ENCODE measurements around the gene RNF208.

RNF208 gene

GRCh38 chr9:137191691-137192447 lies 30.2 kb downstream of the RNF208 start:
- no peak for DNase-seq (ENCODE audit: low spot score)

- no peak for DNase-seq (ENCODE audit: low spot score)
Observed at GRCh38 chr9:137191245-137191644, 30.8 kb downstream of the RNF208 start.

- no peak for DNase-seq (ENCODE audit: low spot score)
Observed at GRCh38 chr9:137190315-137190856, 31.7 kb downstream of the RNF208 start.

DNA sequence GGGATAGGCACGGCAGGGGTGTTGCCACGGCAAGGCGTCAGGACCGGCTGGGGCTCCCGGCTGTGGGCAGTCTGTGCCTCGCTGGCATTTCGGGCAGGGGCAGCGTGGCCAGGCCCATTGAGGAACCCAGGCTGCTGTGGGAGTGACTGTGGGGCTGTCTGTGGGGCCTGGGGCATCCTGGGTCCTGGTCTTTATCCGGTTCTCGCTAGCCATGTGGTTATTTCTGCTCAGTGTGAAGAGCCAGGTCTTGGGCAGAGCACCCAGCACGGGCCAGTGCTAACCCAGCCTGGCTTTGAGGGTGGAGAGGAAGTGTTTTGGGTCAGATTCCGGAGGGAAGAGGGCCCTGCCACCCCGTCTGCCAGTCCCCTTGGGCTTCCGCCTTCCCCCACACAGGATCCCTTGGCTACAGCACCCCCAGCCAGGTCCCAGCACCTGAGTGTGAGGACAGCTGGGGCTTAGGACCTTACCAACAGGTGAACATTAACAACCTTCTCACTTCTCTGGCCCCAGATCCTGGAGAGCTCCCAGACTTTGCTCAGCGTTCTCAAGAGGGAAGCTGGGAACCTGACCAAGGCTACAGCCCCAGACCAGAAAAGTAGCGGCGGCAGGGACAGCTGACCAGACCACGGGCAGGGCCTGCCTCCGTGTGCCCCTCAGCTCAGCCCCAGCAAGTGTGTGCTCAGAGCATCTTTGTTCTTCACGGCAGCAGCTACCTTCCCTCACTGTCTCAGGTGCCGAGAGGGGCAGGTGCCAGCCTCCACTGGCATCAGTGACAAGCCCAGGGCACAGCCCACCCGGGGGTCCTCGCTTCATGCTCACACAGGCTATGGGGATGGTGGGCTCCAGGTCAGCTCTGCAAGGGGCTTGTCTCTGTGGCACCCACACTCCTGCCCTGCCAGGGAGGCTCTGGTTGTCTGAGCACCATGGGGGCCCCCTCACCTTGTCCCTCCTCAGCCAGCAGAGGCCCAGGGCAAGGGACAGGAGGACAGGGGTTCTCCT lies 32.4 kb downstream of the RNF208 start:
- DNase-seq (ENCODE audit: low spot score), result no peak

DNA sequence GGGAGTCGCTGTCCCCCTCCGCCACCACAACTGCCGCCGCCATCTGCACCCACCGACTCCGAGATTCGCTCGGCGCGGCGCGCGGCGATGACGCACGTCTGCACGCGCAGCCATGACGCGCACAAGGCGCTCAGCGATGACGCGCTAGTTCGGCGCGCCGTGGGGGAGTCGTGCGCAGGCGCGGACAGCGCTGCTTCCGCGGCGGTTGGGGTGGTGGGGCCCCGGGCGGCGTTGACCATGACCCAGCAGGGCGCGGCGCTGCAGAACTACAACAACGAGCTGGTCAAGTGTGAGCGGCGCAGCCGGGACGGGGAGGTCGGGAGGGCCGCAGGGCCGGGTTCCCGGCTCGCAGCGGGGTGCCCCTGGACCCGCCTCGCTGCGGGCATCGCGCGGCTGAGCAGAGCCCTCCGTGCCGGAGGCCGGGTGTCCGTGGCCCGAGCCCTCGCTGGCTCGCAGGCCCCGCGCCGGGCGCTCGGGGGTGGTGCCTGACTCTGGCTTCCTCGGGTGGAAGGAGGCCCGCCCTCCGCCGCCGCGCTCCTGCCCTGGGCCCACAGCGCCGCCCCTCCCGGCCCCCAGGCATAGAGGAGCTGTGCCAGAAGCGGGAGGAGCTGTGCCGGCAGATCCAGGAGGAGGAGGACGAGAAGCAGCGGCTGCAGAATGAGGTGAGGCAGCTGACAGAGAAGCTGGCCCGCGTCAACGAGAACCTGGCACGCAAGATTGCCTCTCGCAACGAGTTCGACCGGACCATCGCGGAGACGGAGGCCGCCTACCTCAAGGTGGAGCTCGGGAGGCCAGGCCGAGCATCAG lies 33.3 kb downstream of the RNF208 start, which contains the start of the genes ANAPC2 and SSNA1:
ANAPC2 (minus strand) TSS at position 71 of the 807 bp plus-strand sequence; CDS start at position 43, 28 bp downstream.
SSNA1 (plus strand) TSS at position 187 of the 807 bp plus-strand sequence; CDS start at position 238, 51 bp downstream.
- DNase-seq (ENCODE audit: low spot score), result peak; percentile 97

GRCh38 chr9:137188086-137188489 lies 34.0 kb downstream of the RNF208 start:
- no peak for DNase-seq (ENCODE audit: low spot score)

GRCh38 chr9:137187386-137187785 lies 34.7 kb downstream of the RNF208 start:
- no peak for DNase-seq (ENCODE audit: low spot score)

GRCh38 chr9:137186385-137186784 lies 35.7 kb downstream of the RNF208 start:
- DNase-seq (ENCODE audit: low spot score), result no peak

DNA sequence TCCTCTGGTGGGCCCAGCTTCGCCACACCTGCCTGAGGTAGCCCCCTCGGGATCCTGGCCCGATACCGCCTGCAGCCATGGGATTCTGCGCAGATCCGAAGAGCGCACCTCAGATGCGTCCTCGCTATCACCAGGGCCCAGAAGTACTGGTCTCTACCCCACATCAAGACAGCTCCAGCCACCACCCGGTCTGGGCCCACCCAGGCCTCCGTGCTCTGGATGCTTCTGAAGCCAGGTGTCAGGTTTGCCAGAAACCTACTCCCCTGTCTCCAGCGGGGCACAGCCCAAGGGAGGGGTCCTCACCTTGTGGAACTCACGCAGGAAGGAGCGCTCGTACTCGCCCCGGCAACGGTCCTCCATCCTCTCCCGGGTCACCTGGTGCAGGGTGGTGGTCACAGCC lies 36.1 kb downstream of the RNF208 start:
- DNase-seq (ENCODE audit: low spot score), result no peak

- DNase-seq (ENCODE audit: low spot score), result no peak
Observed at GRCh38 chr9:137184881-137185660, 37.0 kb downstream of the RNF208 start.

GRCh38 chr9:137183980-137184595 lies 38.0 kb downstream of the RNF208 start:
- no peak for DNase-seq (ENCODE audit: low spot score)

- no peak for DNase-seq (ENCODE audit: low spot score)
Observed at GRCh38 chr9:137182836-137183235, 39.2 kb downstream of the RNF208 start.

DNA sequence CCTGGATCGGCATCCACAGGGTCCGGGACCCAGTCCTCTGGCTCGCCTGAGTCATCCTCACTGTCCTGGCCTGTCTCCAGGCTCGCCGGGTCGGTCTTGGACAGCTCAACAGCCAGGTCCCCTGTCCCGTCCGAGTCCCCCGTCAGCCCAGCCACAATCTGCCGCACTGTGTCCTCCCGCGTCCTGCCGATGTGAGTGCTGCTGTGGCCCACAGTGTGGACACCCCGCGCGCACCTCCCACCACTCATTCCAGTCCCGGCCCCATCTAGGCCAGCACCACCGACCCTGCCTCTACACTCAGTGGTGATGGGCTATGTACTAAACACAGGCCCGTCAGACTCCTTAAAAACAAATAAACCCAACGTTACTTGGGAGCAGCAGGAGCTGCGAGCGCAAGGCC lies 40.4 kb downstream of the RNF208 start:
- no peak for DNase-seq (ENCODE audit: low spot score)

DNA sequence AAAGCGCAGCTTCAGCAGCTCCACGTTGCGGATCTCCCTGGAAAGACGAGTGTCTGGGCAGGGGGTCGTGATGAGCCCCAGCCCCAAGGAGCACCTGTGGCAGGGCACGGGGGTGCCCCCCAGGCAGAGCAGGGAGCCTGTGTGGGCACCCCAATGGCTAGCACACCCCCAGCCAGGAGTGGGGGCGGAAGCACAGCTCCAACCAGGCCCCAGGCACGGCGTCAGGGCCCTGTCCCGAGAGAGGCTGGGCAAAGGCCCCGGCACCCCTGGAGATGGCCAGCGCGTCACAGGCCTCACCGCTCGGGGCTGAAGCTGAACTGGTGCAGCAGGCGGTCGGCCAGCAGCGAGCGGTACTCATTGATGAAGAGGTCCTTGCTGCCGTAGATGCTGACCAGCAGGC lies 41.5 kb downstream of the RNF208 start:
- no peak for DNase-seq (ENCODE audit: low spot score)

DNA sequence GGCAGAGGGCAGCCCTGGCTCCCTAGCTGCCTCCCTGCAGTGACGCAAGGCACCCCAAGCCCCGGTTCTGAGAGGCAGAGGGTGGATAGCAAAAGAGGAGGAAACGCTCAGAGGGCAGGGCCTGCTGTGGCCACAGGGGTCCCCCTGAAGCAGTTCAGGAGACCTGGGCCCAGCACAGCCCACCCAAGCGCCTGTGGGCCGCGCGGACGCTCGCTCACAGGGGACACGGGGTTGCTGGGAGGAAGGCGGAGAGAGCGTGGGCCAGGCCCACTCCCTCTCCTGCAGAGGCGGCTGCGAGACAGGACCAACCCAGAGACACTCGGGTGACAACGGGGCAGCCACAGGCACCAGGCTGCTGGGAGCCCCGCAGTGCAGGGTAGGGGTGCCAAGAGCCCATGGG lies 42.3 kb downstream of the RNF208 start:
- no peak for DNase-seq (ENCODE audit: low spot score)

DNA sequence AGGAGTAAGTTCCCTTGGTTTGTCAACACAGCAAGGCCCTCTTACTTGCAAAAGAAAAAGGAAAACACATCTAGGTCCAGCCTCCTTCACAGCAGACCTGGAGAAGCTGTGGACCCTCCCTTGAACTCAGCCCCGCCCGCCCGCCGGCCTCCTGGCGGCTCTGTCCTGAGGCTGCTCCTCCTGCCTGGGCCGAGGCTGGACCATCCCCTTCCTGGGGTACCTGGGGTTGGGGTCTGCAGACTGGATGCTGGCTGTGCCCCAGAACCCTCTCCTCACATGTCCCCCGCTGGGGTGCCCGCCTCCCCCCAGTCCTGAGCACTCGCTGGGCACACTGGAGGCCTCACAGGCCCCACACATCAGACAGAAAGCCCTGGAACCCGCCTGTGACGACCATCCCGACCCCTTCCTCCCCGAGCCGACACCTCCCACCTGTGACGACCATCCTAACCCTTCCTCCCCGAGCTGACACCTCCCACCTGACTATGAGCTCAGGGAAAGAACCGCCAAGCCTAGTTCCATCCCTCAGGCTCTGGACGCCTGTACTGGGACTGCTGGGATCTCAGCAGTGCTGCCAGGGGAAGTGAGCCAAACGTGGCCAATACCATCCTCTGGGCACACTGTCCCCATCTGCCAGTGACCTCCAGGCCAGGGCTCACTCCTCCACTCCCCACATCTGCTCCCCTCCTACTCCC lies 43.0 kb downstream of the RNF208 start:
- no peak for DNase-seq (ENCODE audit: low spot score)

- DNase-seq (ENCODE audit: low spot score), result no peak
Observed at GRCh38 chr9:137178201-137178938, 43.7 kb downstream of the RNF208 start.

DNA sequence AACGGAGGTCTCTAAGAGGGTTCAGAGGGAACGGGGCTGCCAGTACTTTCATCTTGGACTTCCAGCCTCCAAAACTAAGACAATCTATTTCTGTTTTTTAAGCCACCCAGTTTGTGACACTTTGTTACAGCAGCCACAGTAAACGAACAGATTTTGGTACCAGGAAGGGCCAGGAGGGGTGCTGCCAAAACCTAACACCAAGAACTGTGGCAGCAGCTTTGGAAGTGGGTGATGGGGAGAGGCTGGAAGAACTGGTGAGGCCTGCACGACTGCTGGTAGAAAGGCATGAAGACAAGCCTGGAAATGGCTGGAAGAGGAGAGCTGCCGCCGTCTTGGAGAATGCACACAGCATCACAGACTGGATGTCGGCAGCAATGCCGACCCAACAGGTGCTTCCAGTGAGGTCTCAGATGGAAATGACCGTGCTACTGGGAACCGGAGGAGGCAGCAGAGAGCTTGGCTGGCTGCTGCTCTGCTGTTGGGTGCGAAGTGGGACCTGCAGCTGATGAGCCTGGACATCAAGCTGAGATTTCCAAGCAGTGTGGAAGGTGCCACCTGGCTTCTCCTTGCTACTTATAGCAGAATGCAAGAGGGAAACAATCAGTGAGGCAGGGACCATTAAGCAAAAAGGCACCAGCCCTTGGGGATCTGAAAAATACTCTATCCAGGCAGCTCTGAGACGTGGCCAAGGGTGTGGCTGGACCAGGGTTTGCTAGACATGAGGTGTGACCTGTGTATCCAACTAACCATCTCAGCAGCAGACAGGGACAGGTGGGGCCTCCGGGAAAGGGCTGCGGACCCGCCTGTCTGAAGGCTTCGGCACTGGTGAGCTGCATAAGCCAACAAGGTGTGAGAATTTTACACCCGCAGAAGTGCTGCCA lies 45.5 kb downstream of the RNF208 start:
- DNase-seq (ENCODE audit: low spot score), result peak; percentile 95

All from HuH-7 (cell line).